Measurements from ENCODE around the gene MEST.

DNA sequence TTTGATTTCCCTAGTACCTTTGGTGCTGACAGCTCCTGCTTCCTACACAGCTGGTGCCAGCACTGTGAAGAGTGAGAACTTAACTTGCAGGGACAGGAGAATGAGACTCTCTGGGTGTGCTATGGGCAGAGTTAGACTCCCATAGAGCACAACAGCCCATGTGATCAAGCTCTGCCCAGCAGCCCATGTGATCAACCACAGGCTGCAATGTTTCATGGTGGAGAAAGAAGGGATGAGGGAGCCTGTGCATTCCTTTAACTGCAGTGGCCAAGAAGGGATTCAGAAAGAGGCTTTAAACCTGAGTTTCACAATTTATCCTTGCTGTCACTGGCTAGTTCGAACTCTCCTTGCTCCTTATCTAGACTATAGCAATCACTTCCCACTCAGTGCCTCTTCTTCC, 10.0 kb upstream of the MEST start:
- TF ChIP-seq, protein P1, sequence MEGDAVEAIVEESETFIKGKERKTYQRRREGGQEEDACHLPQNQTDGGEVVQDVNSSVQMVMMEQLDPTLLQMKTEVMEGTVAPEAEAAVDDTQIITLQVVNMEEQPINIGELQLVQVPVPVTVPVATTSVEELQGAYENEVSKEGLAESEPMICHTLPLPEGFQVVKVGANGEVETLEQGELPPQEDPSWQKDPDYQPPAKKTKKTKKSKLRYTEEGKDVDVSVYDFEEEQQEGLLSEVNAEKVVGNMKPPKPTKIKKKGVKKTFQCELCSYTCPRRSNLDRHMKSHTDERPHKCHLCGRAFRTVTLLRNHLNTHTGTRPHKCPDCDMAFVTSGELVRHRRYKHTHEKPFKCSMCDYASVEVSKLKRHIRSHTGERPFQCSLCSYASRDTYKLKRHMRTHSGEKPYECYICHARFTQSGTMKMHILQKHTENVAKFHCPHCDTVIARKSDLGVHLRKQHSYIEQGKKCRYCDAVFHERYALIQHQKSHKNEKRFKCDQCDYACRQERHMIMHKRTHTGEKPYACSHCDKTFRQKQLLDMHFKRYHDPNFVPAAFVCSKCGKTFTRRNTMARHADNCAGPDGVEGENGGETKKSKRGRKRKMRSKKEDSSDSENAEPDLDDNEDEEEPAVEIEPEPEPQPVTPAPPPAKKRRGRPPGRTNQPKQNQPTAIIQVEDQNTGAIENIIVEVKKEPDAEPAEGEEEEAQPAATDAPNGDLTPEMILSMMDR (IDR thresholded peaks at IDR 0.05) = no peak
- TF ChIP-seq POLR2A (IDR thresholded peaks at IDR 0.05) = no peak

Measured in body of pancreas (tissue), 4 donors.